GM10266 (cell line): ENCODE data around the gene LRAT.
"Not testable (repeated sequence)": the region's sequence is repeated elsewhere in the genome, so short reads cannot be mapped to it uniquely, and the experiment has no call there.

ENCODE experiments used
- DNase-seq: peaks from one replicate; pipeline ENCODE4 v3.0.0; 2012; ENCODE audit errors: extremely low spot score
- CTCF ChIP-seq: IDR thresholded peaks from 2 replicates; pipeline ENCODE4 v1.5.1; 2012; ENCODE audit warnings: mild to moderate bottlenecking, low read depth; ENCODE audit not compliant: control insufficient read depth, insufficient read depth; ENCODE audit errors: missing control alignments

Gene LRAT

GRCh38 chr4:154720618-154721267, 23.1 kb upstream of the LRAT start:
- TF ChIP-seq CTCF: no peak
- no peak for DNase-seq

GRCh38 chr4:154722262-154722661, 21.5 kb upstream of the LRAT start:
- no peak for DNase-seq
- TF ChIP-seq CTCF: no peak

- not testable (repeated sequence) for DNase-seq
These were observed 20.2 kb upstream of the LRAT start for GRCh38 chr4:154723601-154724000.

- DNase-seq: no peak
- TF ChIP-seq CTCF: no peak
These were observed 16.3 kb upstream of the LRAT start for GRCh38 chr4:154727540-154727939.

- no peak for DNase-seq
- no peak for TF ChIP-seq CTCF
These were observed 12.0 kb upstream of the LRAT start for GRCh38 chr4:154731756-154732155.

GRCh38 chr4:154732669-154733068, 11.1 kb upstream of the LRAT start:
- DNase-seq: no peak

GRCh38 chr4:154736770-154737169, 7.0 kb upstream of the LRAT start:
- DNase-seq: no peak
- TF ChIP-seq CTCF: no peak

More at GRCh38 chr4:154732669-154733068, 11.1 kb upstream of the LRAT start:
- TF ChIP-seq CTCF: no peak

- TF ChIP-seq CTCF: no peak
- no peak for DNase-seq
These were observed 5.4 kb upstream of the LRAT start for GRCh38 chr4:154738426-154738825.
